GM20000 (cell line): Measurements from ENCODE around the gene CYP2C8.
"Not testable (repeated sequence)": the region's sequence is repeated elsewhere in the genome, so short reads cannot be mapped to it uniquely, and the experiment has no call there.

Source experiments
- DNase-seq: peaks from one replicate; pipeline ENCODE4 v3.0.0; 2012; ENCODE audit warnings: low spot score
- TF ChIP-seq, protein P1 (sequence below): IDR thresholded peaks from 2 replicates; pipeline ENCODE4 v1.5.1; 2012; ENCODE audit warnings: mild to moderate bottlenecking, control low read depth; ENCODE audit errors: extremely low read depth, missing control alignments

Gene CYP2C8

DNA sequence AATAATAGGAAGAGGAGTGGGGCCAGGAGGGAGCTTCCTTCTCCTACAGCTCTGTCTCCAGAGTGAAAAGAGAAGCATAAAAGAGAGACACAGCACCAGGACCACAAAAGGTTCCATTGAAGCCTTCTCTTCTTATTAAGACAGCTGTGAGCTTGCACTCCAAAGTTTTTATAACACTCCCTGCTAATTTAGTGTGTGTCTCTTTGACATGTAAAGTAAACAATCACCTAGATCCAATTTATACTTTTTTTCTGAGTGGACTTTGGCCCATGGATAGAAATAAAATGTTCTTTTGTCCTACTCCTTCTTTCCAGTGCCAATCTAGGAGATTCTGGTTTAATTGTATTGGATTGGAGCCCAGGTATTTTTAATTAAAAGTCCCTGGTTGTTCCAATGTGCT lies at the start of gene CYP2C8:
Gene CYP2C8 (minus strand): TSS at position 212 of the 400 bp plus-strand sequence. CDS start 95 bp downstream, at position 117.
- no peak for DNase-seq
- TF ChIP-seq, protein P1, sequence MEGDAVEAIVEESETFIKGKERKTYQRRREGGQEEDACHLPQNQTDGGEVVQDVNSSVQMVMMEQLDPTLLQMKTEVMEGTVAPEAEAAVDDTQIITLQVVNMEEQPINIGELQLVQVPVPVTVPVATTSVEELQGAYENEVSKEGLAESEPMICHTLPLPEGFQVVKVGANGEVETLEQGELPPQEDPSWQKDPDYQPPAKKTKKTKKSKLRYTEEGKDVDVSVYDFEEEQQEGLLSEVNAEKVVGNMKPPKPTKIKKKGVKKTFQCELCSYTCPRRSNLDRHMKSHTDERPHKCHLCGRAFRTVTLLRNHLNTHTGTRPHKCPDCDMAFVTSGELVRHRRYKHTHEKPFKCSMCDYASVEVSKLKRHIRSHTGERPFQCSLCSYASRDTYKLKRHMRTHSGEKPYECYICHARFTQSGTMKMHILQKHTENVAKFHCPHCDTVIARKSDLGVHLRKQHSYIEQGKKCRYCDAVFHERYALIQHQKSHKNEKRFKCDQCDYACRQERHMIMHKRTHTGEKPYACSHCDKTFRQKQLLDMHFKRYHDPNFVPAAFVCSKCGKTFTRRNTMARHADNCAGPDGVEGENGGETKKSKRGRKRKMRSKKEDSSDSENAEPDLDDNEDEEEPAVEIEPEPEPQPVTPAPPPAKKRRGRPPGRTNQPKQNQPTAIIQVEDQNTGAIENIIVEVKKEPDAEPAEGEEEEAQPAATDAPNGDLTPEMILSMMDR, result no peak

DNA sequence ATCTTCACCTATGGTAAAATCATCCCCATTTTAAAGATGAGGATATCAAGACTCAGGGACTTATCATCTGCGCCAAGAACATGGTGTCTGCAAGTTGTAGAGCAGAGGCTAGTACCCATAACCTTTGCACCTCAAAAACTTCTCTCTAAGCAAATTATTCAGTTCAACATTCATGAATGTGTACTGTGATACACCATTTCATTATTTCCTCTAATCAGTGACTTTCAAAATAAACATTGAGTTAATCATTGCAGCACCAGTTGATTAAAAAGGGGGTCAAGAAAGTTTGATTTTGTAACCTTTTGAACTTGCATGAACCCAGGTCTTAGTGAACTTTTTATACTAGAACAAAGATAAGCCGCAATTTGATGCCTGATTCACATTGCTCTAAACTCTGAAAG lies 47.6 kb upstream of the CYP2C8 start:
- no peak for DNase-seq
- TF ChIP-seq, protein P1, result no peak

DNA sequence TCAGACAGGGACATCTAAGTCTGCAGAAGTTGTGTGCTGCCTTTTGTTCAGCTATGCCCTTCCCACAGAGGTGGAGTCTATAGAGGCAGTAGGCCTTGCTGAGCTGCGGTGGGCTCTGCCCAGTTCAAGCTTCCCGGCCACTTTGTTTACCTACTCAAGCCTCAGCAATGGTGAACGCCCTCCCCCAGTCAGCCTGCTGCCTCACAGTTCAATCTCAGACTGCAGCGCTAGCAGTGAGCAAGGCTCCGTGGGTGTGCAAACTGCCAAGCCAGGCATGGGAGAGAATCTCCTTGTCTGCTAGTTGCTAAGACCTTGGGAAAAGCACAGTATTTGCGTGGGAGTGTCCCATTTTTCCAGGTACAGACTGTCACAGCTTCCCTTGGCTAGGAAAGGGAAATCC lies 41.5 kb upstream of the CYP2C8 start:
- not testable (repeated sequence) for DNase-seq

DNA sequence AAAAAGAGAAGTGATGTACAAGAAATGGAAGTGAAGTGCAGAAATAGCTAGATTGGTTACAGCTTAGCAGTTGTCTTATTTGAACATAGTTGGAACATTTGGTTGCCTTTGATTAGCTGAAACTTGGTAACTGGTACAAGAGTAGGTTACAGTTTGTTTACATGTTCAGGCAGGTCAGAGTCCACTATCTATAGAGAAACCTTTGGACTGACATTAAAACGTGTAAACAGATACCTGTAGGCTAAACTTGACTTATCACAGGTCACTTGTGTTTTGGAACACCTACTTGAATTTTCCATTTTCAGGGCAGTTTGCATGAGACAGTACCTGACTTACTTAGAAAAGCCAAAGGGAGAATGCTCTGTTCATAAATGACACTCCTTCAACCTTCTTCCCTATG lies 28.5 kb upstream of the CYP2C8 start:
- no peak for DNase-seq
- TF ChIP-seq, protein P1, result no peak

DNA sequence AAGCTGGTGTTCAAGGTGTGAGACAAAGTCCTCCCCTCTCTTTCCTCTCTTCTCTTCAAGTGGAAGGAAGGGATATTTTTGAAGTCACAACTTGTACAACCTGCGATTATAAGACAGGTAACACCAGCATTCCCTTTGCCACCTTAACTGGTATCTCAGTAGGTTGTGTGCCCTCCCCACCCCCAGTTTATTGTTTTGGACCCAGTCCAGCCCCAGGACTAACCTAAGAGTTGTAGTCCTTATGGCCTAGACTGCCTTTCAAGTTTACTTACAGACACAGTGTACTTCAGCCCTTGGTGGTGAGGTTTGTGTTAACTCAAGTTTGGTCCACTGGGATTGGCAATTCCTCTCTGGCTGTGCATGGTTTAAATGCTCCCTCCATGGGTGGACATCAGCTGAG lies 26.8 kb upstream of the CYP2C8 start:
- TF ChIP-seq, protein P1, result no peak
- no peak for DNase-seq

DNA sequence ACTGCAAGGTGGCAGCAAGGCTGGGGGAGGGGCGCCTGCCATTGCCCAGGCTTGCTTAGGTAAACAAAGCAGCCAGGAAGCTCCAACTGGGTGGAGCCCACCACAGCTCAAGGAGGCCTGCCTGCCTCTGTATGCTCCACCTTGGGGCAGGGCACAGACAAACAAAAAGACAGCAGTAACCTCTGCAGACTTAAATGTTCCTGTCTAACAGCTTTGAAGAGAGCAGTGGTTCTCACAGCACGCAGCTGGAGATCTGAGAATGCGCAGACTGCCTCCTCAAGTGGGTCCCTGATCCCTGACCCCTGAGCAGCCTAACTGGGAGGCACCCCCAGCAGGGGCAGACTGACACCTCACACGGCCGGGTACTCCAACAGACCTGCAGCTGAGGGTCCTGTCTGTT lies 10.3 kb upstream of the CYP2C8 start:
- not testable (repeated sequence) for DNase-seq

DNA sequence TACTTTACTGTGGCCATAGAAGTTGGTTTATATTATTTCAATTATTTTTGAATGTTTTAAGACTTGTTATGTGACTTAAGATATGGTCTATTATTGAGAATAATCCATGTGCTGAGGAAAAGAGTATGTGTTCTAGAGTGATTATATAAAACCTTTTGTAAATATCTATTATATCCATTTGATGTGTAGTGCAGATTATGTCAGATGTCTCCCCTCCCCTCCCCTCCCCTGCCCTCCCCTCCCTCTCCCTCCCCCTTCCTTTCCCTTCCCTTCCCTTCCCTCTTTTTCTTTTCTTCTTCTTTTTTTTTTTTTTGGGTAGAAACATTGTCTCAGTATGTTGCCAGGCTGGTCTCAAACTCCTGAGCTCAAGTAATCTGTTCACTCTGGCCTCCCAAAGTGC lies 8.3 kb upstream of the CYP2C8 start:
- TF ChIP-seq, protein P1, result no peak
- DNase-seq, result no peak

DNA sequence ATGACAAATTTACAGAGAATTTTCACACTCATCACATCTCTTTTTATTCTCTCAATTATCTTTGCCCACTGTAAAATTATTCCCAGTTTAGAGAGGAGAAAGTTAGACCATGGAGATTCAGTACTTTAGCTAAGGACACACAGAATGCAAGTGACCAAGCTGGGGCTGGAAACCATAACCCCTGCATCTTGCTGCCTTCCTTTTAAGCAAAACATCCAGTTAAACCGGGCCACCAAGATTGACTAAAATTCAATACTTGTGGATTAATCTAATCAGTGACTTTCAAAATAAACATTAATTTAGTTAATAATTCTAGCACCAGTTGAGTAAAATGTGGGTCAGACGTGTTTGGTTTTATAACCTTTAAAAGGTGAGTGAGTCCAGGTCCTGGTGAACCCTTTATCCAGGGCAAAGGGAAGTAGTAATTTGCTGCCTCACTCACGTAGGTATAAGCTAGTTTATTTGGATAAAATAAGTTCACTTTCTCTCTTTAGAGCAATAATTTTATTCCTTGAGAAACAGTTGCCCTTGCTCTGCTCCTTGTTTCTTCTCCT lies 1.9 kb upstream of the CYP2C8 start:
- TF ChIP-seq, protein P1, result no peak
- no peak for DNase-seq

DNA sequence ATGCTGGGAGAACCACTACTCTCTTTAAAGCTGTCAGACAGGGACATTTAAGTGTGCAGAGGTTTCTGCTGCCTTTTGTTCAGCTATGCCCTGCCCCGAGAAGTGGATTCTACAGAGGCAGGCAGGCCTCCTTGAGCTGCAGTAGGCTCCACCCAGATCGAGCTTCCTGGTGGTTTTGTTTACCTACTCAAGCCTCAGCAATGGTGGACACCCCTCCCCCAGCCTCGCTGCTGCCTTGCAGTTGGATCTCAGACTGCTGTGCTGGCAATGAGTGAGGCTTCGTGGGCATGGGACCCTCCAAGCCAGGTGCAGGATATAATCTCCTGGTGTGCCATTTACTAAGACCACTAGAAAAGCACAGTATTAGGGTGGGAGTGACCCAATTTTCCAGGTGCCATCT lies 5.2 kb downstream of the CYP2C8 start:
- DNase-seq, result not testable (repeated sequence)
